A549 treated with dexamethasone at 1 μM for 4 hours (cell line): ENCODE results near the gene MEI4. TPM values are rescaled to one million over a fixed set of nuclear protein-coding genes. Genes with fewer than 3 reads are reported as not detected.

Experiments
- total RNA-seq: library from RNA; stranded (reverse); fragments of 200-300 nt; extraction: Qiagen RNA extraction; gene quantifications from 5 replicates; pipeline ENCODE4 v1.2.3, GENCODE V29; 2022

The MEI4 gene
- not detected in 5 replicates for total RNA-seq

GRCh38 chr6:77652739-77653138 is at the start of gene MEI4:
MEI4 (plus strand) TSS chr6:77653039; CDS start chr6:77690672, 37,633 bp downstream.

Other genes starting within 250 kb of the MEI4 start
- gene HTR1B, start 189.5 kb upstream of the MEI4 start, total RNA-seq = 0.14 to 0.32 TPM (median 0.14 TPM) in 5 replicates